SK-N-SH (cell line): ENCODE data around the gene SLC9A2.

Experiments used
- CTCF ChIP-seq: fragments of 200-600 bp; sonication (generic); IDR thresholded peaks from 2 replicates; pipeline ENCODE4 v1.6.1; 2017; ENCODE audit warnings: antibody characterized with exemption, mild to moderate bottlenecking, moderate library complexity
- EP300 ChIP-seq, 2 experiments: IDR thresholded peaks; 2 replicates each; pipeline versions ENCODE4 v1.4.0 to v1.6.1; 2012; ENCODE audit warnings: borderline replicate concordance in 1 of 2, low read depth in 1 of 2, low read length in 1 of 2
- GABPA ChIP-seq: IDR thresholded peaks from 2 replicates; pipeline ENCODE4 v1.4.0; 2012; ENCODE audit warnings: low read depth, mild to moderate bottlenecking
- POLR2AphosphoS5 ChIP-seq: IDR thresholded peaks from 2 replicates; pipeline ENCODE4 v1.6.1; 2012; ENCODE audit warnings: low read depth, low read length
- RFX5 ChIP-seq: IDR thresholded peaks from 2 replicates; pipeline ENCODE4 v1.6.1; 2012; ENCODE audit warnings: mild to moderate bottlenecking, improper control_type of control experiment, low read length
- USF1 ChIP-seq: IDR thresholded peaks from 2 replicates; pipeline ENCODE4 v1.4.0; 2012; ENCODE audit warnings: low read depth, borderline replicate concordance

- TF ChIP-seq CTCF (no peak), GABPA (no peak), RFX5 (no peak), POLR2AphosphoS5 (no peak), EP300 (IDR thresholded peaks at IDR 0.05; ENCODE audit: borderline replicate concordance in 1 of 2, low read depth in 1 of 2, low read length in 1 of 2) (no peak), USF1 (no peak)
Measured at GRCh38 chr2:102606353-102606752, 13.0 kb upstream of the SLC9A2 start.
